HepG2 (cell line): ENCODE measurements around the gene CPEB4. TPM values are rescaled to one million over a fixed set of nuclear protein-coding genes. Genes with fewer than 3 reads are reported as not detected.

Experiments used
- ATRX ChIP-seq: sonication (generic); formaldehyde crosslinking; IDR thresholded peaks from 2 replicates; pipeline ENCODE4 v1.4.0; 2020; ENCODE audit warnings: missing genetic modification reagents, borderline replicate concordance
- E2F1 ChIP-seq: sonication (generic); formaldehyde crosslinking; IDR thresholded peaks from 2 replicates; pipeline ENCODE4 v1.5.0; 2020; ENCODE audit warnings: missing genetic modification reagents
- FOXJ3 ChIP-seq: sonication (generic); formaldehyde crosslinking; IDR thresholded peaks from 2 replicates; pipeline ENCODE4 v1.4.0; 2020; ENCODE audit warnings: missing genetic modification reagents, mild to moderate bottlenecking, borderline replicate concordance
- HES4 ChIP-seq: sonication (generic); formaldehyde crosslinking; IDR thresholded peaks from 2 replicates; pipeline ENCODE4 v1.9.0; 2021; ENCODE audit warnings: mild to moderate bottlenecking, missing genetic modification reagents, borderline replicate concordance
- HOMEZ ChIP-seq: IDR thresholded peaks from 2 replicates; pipeline ENCODE4 v1.6.1; 2016; ENCODE audit warnings: low read depth
- KLF9 ChIP-seq: IDR thresholded peaks from 2 replicates; pipeline ENCODE4 v1.6.1; 2016; ENCODE audit warnings: low read depth
- MED1 ChIP-seq: sonication (generic); formaldehyde crosslinking; IDR thresholded peaks from 2 replicates; pipeline ENCODE4 v1.4.0; 2020; ENCODE audit warnings: missing genetic modification reagents
- NFRKB ChIP-seq: fragments of 450-650 bp; IDR thresholded peaks from 2 replicates; pipeline ENCODE4 v1.6.1; 2017
- NFYB ChIP-seq: sonication (generic); formaldehyde crosslinking; IDR thresholded peaks from 2 replicates; pipeline ENCODE4 v1.4.0; 2020; ENCODE audit warnings: missing genetic modification reagents
- PHF21A ChIP-seq: sonication (generic); formaldehyde crosslinking; IDR thresholded peaks from 2 replicates; pipeline ENCODE4 v1.5.0; 2020; ENCODE audit warnings: mild to moderate bottlenecking, missing genetic modification reagents
- RXRB ChIP-seq: IDR thresholded peaks from 2 replicates; pipeline ENCODE4 v1.6.1; 2016; ENCODE audit warnings: borderline replicate concordance, missing genetic modification reagents, missing compliant biosample characterization
- SP140L ChIP-seq: sonication (generic); formaldehyde crosslinking; IDR thresholded peaks from 2 replicates; pipeline ENCODE4 v1.4.0; 2020; ENCODE audit warnings: missing genetic modification reagents, borderline replicate concordance
- TFE3 ChIP-seq: IDR thresholded peaks from 2 replicates; pipeline ENCODE4 v1.6.1; 2016
- XBP1 ChIP-seq: sonication (generic); formaldehyde crosslinking; IDR thresholded peaks from 2 replicates; pipeline ENCODE4 v1.5.0; 2020; ENCODE audit warnings: missing genetic modification reagents
- ZGPAT ChIP-seq: IDR thresholded peaks from 2 replicates; pipeline ENCODE4 v1.6.1; 2016; ENCODE audit warnings: mild to moderate bottlenecking
- ZKSCAN5 ChIP-seq: sonication (generic); formaldehyde crosslinking; IDR thresholded peaks from 2 replicates; pipeline ENCODE4 v1.5.1; 2020; ENCODE audit warnings: mild to moderate bottlenecking, missing genetic modification reagents
- ZNF589 ChIP-seq: sonication (generic); formaldehyde crosslinking; conservative IDR thresholded peaks from 2 replicates; pipeline ENCODE4 v1.8.0; 2022; ENCODE audit warnings: mild to moderate bottlenecking, moderate library complexity, missing genetic modification reagents
- ZNF660 ChIP-seq: sonication (generic); formaldehyde crosslinking; IDR thresholded peaks from 2 replicates; pipeline ENCODE4 v1.5.1; 2020; ENCODE audit warnings: mild to moderate bottlenecking, low read depth, missing genetic modification reagents, borderline replicate concordance
- ZNF761 ChIP-seq: sonication (generic); formaldehyde crosslinking; conservative IDR thresholded peaks from 2 replicates; pipeline ENCODE4 v1.4.0; 2020; ENCODE audit warnings: mild to moderate bottlenecking, missing genetic modification reagents
- ZSCAN31 ChIP-seq: sonication (generic); formaldehyde crosslinking; IDR thresholded peaks from 2 replicates; pipeline ENCODE4 v1.5.0; 2020; ENCODE audit warnings: low read depth, mild to moderate bottlenecking, missing genetic modification reagents
- polyA plus RNA-seq, 8 experiments: library from polyadenylated mRNA; depleted of rRNA in 3 of 8; stranded (reverse) in 7 of 8; unstranded in 1 of 8; fragments of >200 nt; fragmentation: Illumina TruSeq in 4 of 8; extraction: Trizol in 4 of 8; gene quantifications; 2 replicates each; pipeline versions ENCODE4 v1.2.1 to v1.2.3, GENCODE V29; 2011 to 2016; ENCODE audit warnings: low read depth in 4 of 8, missing spikeins in 1 of 8, mixed read lengths in 1 of 8; ENCODE audit not compliant: insufficient read depth in 1 of 8
- total RNA-seq, 5 experiments: library from RNA; depleted of rRNA; stranded (reverse); fragments of >200 nt; fragmentation: Illumina TruSeq; extraction: Trizol; gene quantifications; 2 replicates each; pipeline ENCODE4 v1.2.3, GENCODE V29; 2016; ENCODE audit warnings: low read depth in 1 of 5

Gene CPEB4
- total and polyA plus RNA-seq, 2 of the 13 experiments (the other 11 are each of a cell fraction or from before 2014, with no cell fraction given), result 7.7 to 26.7 TPM

GRCh38 chr5:173953528-173954090, 65.5 kb downstream of the CPEB4 start (continued):
- TF ChIP-seq SP140L (no peak), XBP1 (CRISPR knock-in tag) (no peak), E2F1 (CRISPR knock-in tag) (0 out of 2 replicates have a peak, but pooled peaks have one; percentile 13), TFE3 (CRISPR knock-in tag) (0 out of 2 replicates have a peak, but pooled peaks have one; percentile 37), ZNF660 (CRISPR knock-in tag) (no peak), KLF9 (CRISPR knock-in tag) (no peak), FOXJ3 (peak; percentile 53; the same call in 1 of the 2 replicates), MED1 (CRISPR knock-in tag) (peak; percentile 81), ZGPAT (CRISPR knock-in tag) (peak; percentile 36), ATRX (CRISPR knock-in tag) (no peak), RXRB (CRISPR knock-in tag) (peak; percentile 69), ZNF761 (CRISPR knock-in tag) (no peak), ZKSCAN5 (no peak), HOMEZ (CRISPR knock-in tag) (0 out of 2 replicates have a peak, but pooled peaks have one; percentile 11), HES4 (CRISPR knock-in tag) (no peak), ZNF589 (CRISPR knock-in tag) (no peak), PHF21A (CRISPR knock-in tag) (peak; percentile 45), NFRKB (no peak), NFYB (CRISPR knock-in tag) (no peak), ZSCAN31 (no peak)
